ENCODE results near the gene STRA6.

STRA6 gene

GRCh38 chr15:74207652-74208440 is 5.3 kb upstream of the STRA6 start:
- DNase-seq = no peak

GRCh38 chr15:74206801-74207281 is 4.3 kb upstream of the STRA6 start:
- DNase-seq = no peak

- no peak for DNase-seq
Observed at GRCh38 chr15:74205582-74205947, 3.0 kb upstream of the STRA6 start.

GRCh38 chr15:74203914-74204431 is 1.4 kb upstream of the STRA6 start:
- no peak for DNase-seq

GRCh38 chr15:74201710-74202420 is 722 bp downstream of the STRA6 start:
- no peak for DNase-seq

- DNase-seq = no peak
Observed at GRCh38 chr15:74200871-74201419, 1.6 kb downstream of the STRA6 start.

GRCh38 chr15:74200412-74200815 is 2.2 kb downstream of the STRA6 start:
- no peak for DNase-seq

GRCh38 chr15:74199297-74199652 is 3.3 kb downstream of the STRA6 start:
- no peak for DNase-seq

GRCh38 chr15:74197176-74197965 is 5.2 kb downstream of the STRA6 start:
- DNase-seq = no peak

GRCh38 chr15:74196175-74196574 is 6.4 kb downstream of the STRA6 start:
- no peak for DNase-seq

GRCh38 chr15:74194572-74195559 is 7.7 kb downstream of the STRA6 start:
- DNase-seq = no peak

GRCh38 chr15:74193905-74194304 is 8.7 kb downstream of the STRA6 start:
- no peak for DNase-seq

- no peak for DNase-seq
Observed at GRCh38 chr15:74193299-74193718, 9.3 kb downstream of the STRA6 start.

GRCh38 chr15:74192751-74193150 is 9.8 kb downstream of the STRA6 start:
- no peak for DNase-seq

- no peak for DNase-seq
Observed at GRCh38 chr15:74191798-74192197, 10.8 kb downstream of the STRA6 start.

- DNase-seq = no peak
Observed at GRCh38 chr15:74188216-74188615, 14.4 kb downstream of the STRA6 start.

- DNase-seq = no peak
Observed at GRCh38 chr15:74185710-74186348, 16.8 kb downstream of the STRA6 start.

- no peak for DNase-seq
Observed at GRCh38 chr15:74184582-74185091, 17.9 kb downstream of the STRA6 start.

- DNase-seq = no peak
Observed at GRCh38 chr15:74182131-74182530, 20.5 kb downstream of the STRA6 start.

GRCh38 chr15:74180881-74181602 is 21.5 kb downstream of the STRA6 start:
- DNase-seq = no peak

Measured in CD4-positive, alpha-beta T cell treated with Interleukin-10 for 1 hour (primary cell).